ENCODE results near the gene TTC24. TPM values are rescaled to one million over a fixed set of nuclear protein-coding genes. Genes with fewer than 3 reads are reported as not detected.

The TTC24 gene
- polyA plus RNA-seq, 4 donors, result 0.86 to 1.3 (median 1.0) TPM

- DNase-seq (ENCODE audit: low read depth in 4 of 4, low spot score in 3 of 4), result no peak
Observed at GRCh38 chr1:156553860-156554485, 25.6 kb upstream of the TTC24 start.

DNA sequence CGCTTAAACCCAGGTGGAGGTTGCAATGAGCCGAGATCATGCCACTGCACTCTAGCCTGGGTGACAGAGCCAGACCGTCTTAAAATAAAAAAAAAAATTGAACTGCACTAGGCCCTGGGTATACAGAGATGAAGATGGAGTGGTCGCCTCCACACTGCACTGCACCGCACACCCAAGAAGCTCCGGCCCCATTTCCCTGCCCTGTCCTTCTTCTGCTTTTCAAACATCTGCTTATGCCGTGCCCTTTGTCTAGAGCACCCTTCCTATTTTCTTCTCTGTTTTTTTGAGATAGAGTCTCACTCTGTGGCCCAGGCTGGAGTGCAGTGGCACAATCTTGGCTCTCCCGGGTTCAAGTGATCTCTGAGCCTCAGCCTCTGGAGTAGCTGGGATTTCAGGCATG is 24.6 kb upstream of the TTC24 start:
- no peak for DNase-seq (ENCODE audit: low read depth in 4 of 4, low spot score in 3 of 4)

- no peak for DNase-seq (ENCODE audit: low read depth in 4 of 4, low spot score in 3 of 4)
Observed at GRCh38 chr1:156555715-156556114, 23.8 kb upstream of the TTC24 start.

DNA sequence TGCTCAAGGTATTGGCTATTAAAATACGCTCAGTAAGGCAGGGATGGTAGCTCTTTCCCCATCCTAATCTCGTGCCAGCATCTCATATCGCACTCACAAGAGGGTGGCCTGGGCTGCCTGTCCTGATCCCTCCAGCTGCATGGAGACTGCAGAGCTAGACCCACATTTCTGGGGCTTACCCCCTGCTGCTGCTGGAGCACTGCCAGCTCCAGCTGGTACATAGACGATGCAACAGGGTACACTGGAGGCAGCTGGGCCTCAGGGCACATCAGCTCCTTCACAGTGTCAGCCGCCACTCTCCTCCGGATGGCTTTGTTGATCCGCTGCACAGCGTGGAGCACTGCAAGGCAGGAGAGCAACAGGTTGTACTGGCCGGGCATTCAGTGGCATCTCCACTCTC is 23.2 kb upstream of the TTC24 start:
- no peak for DNase-seq (ENCODE audit: low read depth in 4 of 4, low spot score in 3 of 4)

DNA sequence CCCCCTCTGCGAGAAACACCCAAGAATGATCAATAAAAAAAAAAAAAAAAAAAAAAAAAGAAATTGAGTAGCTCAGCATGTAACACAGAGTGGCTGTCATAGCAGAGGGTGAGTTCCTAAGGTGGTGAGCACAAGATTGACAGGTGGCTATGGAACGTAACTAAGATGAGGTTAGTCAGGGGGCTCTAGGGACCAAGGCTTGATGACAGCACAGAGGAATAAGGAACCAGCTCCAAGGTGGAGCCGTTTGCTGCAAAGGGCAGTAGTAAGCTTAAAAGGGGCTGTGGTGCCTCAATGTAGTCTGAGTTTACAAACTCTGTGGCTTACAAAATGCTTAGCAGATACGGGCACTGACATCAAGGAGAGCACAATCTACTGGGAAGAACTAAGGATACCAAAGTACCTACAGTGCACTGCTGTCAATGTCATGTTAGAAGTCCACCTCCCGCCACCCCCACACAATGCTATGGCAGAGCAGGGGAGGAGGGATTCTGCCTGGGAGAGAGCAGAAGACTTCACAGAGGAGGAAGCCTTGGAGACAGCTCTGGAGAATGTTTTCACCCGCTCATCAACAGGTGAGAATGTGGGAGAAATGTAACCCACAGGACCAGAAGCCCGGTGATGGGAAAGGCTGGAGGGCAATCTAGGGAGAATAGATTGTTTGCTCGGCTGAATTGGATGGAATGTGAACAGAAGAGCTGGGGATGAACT is 20.3 kb upstream of the TTC24 start:
- DNase-seq (ENCODE audit: low read depth in 4 of 4, low spot score in 3 of 4), result no peak

GRCh38 chr1:156559797-156560385 is 19.6 kb upstream of the TTC24 start:
- DNase-seq (ENCODE audit: low read depth in 4 of 4, low spot score in 3 of 4), result no peak

DNA sequence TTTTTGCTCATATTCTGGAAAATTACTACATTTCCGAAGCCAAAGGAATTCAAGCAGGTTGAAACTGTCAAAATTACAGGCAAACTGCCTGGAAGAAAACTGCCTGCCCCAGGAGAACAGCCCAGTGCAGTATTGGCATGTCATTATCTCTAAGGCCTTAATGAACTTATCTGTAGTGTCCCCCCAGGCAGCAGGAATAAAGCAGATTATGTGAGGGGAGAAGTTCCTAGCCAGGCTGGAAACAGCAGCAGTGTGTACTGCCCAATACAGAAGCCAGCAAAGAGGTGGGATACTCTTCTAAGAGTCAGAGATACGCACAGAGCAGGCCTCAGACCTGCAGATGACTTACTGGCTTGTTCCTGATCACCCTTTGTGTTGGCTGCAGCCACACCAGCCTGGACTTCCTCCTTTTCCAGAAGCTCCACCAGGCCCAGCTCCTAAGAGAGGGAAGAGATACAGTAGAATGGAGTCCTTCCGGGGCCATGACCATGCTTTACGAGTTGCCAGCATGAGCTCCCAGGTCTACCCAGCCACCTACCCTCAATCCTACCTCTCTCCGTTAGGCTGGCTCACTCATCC is 18.8 kb upstream of the TTC24 start:
- DNase-seq (ENCODE audit: low read depth in 4 of 4, low spot score in 3 of 4), result no peak

DNA sequence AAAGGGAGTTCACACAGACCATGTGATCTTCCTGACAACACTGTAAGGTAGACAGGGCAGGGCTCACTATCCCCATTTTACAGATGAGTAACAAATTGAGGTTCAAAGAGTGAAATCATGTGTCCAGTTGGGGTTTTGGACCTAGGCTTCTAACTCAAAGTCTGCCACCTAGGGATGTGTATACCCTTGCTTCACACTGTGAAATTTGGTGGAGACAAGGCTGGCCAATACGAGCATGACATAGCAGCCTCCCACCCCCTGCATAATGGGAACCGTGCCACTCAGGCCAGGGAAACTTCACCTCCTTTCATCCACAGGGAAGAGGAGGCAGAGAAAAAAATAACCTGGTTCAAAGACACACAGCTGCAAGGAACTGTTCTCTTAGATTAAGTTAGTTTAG is 14.0 kb upstream of the TTC24 start:
- no peak for DNase-seq (ENCODE audit: low read depth in 4 of 4, low spot score in 3 of 4)

DNA sequence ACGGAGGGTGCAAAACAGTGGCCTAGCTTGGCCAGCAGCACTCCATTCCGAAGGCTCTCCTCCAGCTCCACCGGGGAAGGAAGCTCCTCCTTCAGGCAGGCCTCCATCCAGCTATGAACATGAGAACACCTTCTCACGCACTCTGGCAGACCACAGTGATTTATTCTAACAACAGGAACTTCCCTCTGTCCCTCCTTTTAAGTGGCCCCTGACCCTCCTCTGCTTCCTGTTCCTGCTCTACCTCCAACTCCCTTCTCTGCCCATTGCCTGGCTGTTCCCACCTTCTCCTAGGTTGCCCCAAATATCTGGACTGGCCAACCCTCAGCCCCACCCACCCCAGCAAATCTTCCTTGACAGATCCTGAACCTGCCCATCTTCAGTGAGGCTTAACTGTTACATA is 13.1 kb upstream of the TTC24 start:
- DNase-seq (ENCODE audit: low read depth in 4 of 4, low spot score in 3 of 4), result no peak

DNA sequence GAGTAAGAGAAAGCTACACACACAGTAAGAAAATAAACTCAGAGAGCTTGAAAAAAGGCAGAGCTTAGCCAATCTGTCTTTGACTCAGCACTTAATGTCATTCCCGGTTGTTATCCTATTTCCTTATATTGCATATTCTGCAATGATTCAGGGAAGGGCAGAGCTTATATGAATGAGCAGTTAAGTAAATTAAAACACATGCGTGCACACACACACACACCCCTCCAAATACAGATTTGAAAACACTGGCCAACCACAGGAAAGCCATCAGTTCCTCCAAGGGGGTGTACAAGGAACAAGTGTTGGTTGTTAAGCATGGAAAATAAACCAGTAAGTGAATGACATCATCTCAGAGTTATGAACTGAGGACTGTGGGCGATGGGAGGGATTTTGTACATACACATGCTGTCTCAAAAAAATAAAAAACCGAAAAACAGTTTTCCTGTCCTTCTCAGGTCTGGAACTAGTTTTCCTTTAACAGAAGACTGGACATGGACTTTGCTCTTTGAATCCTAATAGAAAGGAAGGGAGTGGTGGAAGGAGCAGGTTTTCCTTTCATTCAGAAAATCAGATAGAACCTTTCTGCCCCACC is 8.2 kb upstream of the TTC24 start:
- DNase-seq (ENCODE audit: low read depth in 4 of 4, low spot score in 3 of 4), result no peak

- peak in 3 of 4 donors; percentile 66 to 73 (median 68) for DNase-seq (ENCODE audit: low read depth in 4 of 4, low spot score in 3 of 4)
Observed at GRCh38 chr1:156571919-156572662, 7.4 kb upstream of the TTC24 start, which contains the start of gene IQGAP3. Gene IQGAP3 (minus strand): TSS chr1:156572565. CDS start chr1:156572529, 36 bp downstream.

DNA sequence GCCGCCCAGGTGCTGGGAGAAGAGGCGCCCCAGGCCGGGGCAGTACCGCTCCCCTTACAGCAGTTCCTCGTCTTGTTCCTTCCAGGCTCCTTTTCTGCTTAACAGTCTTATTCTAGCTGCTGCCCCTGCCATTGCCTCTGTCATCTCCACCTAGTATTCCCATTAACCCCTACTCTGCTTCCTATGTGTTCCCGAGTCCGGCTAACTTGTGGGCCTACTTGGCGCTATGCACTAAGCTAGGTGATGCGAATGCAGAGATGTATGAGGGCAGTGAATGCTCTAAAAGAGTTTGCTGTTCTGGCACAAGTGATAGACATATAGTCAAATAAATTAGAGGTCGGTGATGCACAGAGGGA is 6.9 kb upstream of the TTC24 start:
- DNase-seq (ENCODE audit: low read depth in 4 of 4, low spot score in 3 of 4), result no peak

DNA sequence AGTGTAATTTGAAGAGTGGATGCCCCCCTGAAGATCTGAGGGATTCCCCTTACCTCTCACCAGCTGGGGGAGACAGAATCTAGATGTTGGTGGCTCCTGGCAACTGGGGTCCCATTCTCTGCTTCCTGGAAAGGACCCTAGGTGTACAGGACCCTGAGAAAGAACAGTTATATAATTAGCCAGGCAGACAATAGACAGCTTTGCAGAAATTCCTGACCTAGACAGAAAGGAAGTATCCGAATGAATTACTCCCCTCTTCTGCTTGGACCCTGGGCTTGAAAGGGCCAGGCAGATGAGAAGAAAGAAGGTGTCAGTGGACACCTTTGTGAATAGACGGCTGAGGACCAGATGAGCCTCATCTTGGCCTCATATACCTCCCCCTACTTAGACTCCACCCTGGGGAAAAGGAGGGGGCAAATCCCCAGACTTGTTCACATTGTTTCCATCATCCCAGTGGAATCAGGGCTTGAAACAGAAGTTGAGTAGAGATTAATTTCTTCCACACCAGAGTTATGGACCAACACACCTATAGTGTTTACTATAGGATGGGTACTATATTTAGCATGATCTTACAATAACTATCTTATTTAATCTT is 5.4 kb upstream of the TTC24 start:
- DNase-seq (ENCODE audit: low read depth in 4 of 4, low spot score in 3 of 4), result no peak

GRCh38 chr1:156577550-156577949 is 2.0 kb upstream of the TTC24 start:
- DNase-seq (ENCODE audit: low read depth in 4 of 4, low spot score in 3 of 4), result no peak

- DNase-seq (ENCODE audit: low read depth in 4 of 4, low spot score in 3 of 4), result no peak
Observed at GRCh38 chr1:156578055-156578454, 1.5 kb upstream of the TTC24 start.

DNA sequence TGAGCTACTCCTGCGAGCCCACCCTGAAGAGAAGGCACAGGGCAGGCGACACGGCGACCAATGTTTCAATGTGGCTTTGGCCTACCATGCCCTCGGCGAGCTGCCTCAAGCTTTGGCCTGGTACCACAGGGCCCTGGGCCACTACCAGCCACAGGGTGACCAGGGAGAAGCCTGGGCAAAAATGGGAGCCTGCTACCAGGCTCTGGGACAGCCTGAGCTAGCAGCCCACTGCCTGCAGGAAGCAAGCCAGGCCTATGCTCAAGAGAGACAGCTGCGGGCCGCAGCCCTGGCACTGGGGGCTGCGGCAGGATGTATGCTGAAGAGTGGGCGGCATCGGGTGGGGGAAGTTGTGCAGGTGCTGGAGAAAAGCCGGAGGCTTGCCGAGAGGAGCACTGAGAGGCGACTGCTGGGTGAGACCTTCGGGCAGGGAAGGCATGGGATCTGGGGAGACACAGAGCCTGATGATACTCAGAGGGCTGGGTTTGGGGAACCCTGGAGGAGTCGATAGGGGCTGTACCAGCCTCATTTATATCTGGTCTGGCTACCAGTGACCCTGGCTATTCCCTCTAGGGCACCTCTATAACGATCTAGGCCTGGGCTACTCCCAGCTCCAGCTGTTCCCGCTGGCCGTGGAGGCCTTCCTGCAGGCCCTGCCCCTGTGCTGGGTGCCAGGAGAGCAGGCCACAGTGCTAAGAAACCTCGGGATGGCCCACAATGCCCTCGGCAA is 2.3 kb downstream of the TTC24 start:
- DNase-seq (ENCODE audit: low read depth in 4 of 4, low spot score in 3 of 4), result no peak

- no peak for DNase-seq (ENCODE audit: low read depth in 4 of 4, low spot score in 3 of 4)
Observed at GRCh38 chr1:156582388-156583017, 3.0 kb downstream of the TTC24 start.

GRCh38 chr1:156583821-156584622 is 4.5 kb downstream of the TTC24 start:
- peak in 2 of 4 donors; percentile 75 to 80 for DNase-seq (ENCODE audit: low read depth in 4 of 4, low spot score in 3 of 4)
